GM23338 (cell line): ENCODE data around the gene NDP.
"Not testable (repeated sequence)": the region's sequence is repeated elsewhere in the genome, so short reads cannot be mapped to it uniquely, and the experiment has no call there.

ENCODE experiments used
- CREB1 ChIP-seq: fragments of 250-450 bp; sonication (Bioruptor Pico); IDR thresholded peaks from 2 replicates; pipeline ENCODE4 v1.5.0; 2020; ENCODE audit warnings: low read depth, mild to moderate bottlenecking, moderate library complexity
- EZH2 ChIP-seq: fragments of 200-600 bp; sonication (generic); IDR thresholded peaks from one replicate; pipeline ENCODE4 v1.8.0; 2017; ENCODE audit warnings: antibody characterized with exemption, mild to moderate bottlenecking, low read depth; ENCODE audit not compliant: unreplicated experiment
- EZH2phosphoT487 ChIP-seq: fragments of 200-600 bp; sonication (generic); IDR thresholded peaks from one replicate; pipeline ENCODE4 v1.8.1; 2018; ENCODE audit warnings: antibody characterized with exemption; ENCODE audit not compliant: unreplicated experiment
- JUNB ChIP-seq: IDR thresholded peaks from one replicate; pipeline ENCODE4 v1.6.1; 2016; ENCODE audit warnings: antibody characterized with exemption; ENCODE audit not compliant: unreplicated experiment
- POLR2AphosphoS5 ChIP-seq: IDR thresholded peaks from 2 replicates; pipeline ENCODE4 v1.6.1; 2016; ENCODE audit warnings: antibody characterized with exemption, low read depth
- STAT1 ChIP-seq: IDR thresholded peaks from one replicate; pipeline ENCODE4 v1.6.1; 2016; ENCODE audit warnings: antibody characterized with exemption; ENCODE audit not compliant: unreplicated experiment
- ZNF114 ChIP-seq: fragments of 250-450 bp; sonication (Bioruptor Pico); IDR thresholded peaks from 2 replicates; pipeline ENCODE4 v1.5.0; 2020; ENCODE audit warnings: mild to moderate bottlenecking, moderate library complexity
- ZNF331 ChIP-seq: fragments of 250-450 bp; sonication (Bioruptor Pico); IDR thresholded peaks from 2 replicates; pipeline ENCODE4 v1.5.0; 2020; ENCODE audit warnings: low read depth, mild to moderate bottlenecking, moderate library complexity
- TF ChIP-seq, protein P1 (sequence below), 2 experiments: fragments of 200-600 bp in 1 of 2; sonication (generic) in 1 of 2; conservative IDR thresholded peaks; 2 replicates each; pipeline versions ENCODE4 v1.5.1 to v1.6.1; 2016 to 2017; ENCODE audit warnings: antibody characterized with exemption in 2 of 2, low read depth in 2 of 2, mild to moderate bottlenecking in 2 of 2, moderate library complexity in 1 of 2
- TF ChIP-seq, protein P2 (sequence below): IDR thresholded peaks from one replicate; pipeline ENCODE4 v1.6.1; 2018; ENCODE audit warnings: antibody characterized with exemption; ENCODE audit not compliant: unreplicated experiment
- TF ChIP-seq, protein P3 (sequence below): fragments of 250-450 bp; sonication (Bioruptor Pico); IDR thresholded peaks from 2 replicates; pipeline ENCODE4 v1.5.0; 2020; ENCODE audit warnings: mild to moderate bottlenecking, moderate library complexity

DNA sequence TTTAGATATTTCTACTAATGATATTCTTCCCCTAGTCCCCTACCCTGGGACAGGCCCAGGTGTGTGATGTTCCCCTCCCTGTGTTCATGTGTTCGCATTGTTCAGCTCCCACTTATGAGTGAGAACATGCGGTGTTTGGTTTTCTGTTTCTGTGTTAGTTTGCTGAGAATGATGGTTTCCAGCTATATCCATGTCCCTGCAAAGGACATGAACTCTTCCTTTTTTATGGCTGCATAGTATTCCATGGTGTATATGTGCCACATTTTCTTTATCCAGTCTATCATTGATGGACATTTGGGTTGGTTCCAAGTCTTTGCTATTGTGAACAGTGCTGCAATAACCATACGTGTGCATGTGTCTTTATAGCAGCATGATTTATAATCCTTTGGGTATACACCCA is 51.2 kb downstream of the NDP start:
- not testable (repeated sequence) for TF ChIP-seq JUNB; EZH2phosphoT487; CREB1 (CRISPR knock-in tag); POLR2AphosphoS5; EZH2; ZNF331 (CRISPR knock-in tag); ZNF114 (CRISPR knock-in tag); STAT1
- TF ChIP-seq, protein P1, sequence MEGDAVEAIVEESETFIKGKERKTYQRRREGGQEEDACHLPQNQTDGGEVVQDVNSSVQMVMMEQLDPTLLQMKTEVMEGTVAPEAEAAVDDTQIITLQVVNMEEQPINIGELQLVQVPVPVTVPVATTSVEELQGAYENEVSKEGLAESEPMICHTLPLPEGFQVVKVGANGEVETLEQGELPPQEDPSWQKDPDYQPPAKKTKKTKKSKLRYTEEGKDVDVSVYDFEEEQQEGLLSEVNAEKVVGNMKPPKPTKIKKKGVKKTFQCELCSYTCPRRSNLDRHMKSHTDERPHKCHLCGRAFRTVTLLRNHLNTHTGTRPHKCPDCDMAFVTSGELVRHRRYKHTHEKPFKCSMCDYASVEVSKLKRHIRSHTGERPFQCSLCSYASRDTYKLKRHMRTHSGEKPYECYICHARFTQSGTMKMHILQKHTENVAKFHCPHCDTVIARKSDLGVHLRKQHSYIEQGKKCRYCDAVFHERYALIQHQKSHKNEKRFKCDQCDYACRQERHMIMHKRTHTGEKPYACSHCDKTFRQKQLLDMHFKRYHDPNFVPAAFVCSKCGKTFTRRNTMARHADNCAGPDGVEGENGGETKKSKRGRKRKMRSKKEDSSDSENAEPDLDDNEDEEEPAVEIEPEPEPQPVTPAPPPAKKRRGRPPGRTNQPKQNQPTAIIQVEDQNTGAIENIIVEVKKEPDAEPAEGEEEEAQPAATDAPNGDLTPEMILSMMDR (conservative IDR thresholded peaks at IDR 0.05; ENCODE audit: low read depth in 2 of 2): not testable (repeated sequence)
- TF ChIP-seq, protein P2, sequence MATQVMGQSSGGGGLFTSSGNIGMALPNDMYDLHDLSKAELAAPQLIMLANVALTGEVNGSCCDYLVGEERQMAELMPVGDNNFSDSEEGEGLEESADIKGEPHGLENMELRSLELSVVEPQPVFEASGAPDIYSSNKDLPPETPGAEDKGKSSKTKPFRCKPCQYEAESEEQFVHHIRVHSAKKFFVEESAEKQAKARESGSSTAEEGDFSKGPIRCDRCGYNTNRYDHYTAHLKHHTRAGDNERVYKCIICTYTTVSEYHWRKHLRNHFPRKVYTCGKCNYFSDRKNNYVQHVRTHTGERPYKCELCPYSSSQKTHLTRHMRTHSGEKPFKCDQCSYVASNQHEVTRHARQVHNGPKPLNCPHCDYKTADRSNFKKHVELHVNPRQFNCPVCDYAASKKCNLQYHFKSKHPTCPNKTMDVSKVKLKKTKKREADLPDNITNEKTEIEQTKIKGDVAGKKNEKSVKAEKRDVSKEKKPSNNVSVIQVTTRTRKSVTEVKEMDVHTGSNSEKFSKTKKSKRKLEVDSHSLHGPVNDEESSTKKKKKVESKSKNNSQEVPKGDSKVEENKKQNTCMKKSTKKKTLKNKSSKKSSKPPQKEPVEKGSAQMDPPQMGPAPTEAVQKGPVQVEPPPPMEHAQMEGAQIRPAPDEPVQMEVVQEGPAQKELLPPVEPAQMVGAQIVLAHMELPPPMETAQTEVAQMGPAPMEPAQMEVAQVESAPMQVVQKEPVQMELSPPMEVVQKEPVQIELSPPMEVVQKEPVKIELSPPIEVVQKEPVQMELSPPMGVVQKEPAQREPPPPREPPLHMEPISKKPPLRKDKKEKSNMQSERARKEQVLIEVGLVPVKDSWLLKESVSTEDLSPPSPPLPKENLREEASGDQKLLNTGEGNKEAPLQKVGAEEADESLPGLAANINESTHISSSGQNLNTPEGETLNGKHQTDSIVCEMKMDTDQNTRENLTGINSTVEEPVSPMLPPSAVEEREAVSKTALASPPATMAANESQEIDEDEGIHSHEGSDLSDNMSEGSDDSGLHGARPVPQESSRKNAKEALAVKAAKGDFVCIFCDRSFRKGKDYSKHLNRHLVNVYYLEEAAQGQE: not testable (repeated sequence)
- TF ChIP-seq, protein P3, sequence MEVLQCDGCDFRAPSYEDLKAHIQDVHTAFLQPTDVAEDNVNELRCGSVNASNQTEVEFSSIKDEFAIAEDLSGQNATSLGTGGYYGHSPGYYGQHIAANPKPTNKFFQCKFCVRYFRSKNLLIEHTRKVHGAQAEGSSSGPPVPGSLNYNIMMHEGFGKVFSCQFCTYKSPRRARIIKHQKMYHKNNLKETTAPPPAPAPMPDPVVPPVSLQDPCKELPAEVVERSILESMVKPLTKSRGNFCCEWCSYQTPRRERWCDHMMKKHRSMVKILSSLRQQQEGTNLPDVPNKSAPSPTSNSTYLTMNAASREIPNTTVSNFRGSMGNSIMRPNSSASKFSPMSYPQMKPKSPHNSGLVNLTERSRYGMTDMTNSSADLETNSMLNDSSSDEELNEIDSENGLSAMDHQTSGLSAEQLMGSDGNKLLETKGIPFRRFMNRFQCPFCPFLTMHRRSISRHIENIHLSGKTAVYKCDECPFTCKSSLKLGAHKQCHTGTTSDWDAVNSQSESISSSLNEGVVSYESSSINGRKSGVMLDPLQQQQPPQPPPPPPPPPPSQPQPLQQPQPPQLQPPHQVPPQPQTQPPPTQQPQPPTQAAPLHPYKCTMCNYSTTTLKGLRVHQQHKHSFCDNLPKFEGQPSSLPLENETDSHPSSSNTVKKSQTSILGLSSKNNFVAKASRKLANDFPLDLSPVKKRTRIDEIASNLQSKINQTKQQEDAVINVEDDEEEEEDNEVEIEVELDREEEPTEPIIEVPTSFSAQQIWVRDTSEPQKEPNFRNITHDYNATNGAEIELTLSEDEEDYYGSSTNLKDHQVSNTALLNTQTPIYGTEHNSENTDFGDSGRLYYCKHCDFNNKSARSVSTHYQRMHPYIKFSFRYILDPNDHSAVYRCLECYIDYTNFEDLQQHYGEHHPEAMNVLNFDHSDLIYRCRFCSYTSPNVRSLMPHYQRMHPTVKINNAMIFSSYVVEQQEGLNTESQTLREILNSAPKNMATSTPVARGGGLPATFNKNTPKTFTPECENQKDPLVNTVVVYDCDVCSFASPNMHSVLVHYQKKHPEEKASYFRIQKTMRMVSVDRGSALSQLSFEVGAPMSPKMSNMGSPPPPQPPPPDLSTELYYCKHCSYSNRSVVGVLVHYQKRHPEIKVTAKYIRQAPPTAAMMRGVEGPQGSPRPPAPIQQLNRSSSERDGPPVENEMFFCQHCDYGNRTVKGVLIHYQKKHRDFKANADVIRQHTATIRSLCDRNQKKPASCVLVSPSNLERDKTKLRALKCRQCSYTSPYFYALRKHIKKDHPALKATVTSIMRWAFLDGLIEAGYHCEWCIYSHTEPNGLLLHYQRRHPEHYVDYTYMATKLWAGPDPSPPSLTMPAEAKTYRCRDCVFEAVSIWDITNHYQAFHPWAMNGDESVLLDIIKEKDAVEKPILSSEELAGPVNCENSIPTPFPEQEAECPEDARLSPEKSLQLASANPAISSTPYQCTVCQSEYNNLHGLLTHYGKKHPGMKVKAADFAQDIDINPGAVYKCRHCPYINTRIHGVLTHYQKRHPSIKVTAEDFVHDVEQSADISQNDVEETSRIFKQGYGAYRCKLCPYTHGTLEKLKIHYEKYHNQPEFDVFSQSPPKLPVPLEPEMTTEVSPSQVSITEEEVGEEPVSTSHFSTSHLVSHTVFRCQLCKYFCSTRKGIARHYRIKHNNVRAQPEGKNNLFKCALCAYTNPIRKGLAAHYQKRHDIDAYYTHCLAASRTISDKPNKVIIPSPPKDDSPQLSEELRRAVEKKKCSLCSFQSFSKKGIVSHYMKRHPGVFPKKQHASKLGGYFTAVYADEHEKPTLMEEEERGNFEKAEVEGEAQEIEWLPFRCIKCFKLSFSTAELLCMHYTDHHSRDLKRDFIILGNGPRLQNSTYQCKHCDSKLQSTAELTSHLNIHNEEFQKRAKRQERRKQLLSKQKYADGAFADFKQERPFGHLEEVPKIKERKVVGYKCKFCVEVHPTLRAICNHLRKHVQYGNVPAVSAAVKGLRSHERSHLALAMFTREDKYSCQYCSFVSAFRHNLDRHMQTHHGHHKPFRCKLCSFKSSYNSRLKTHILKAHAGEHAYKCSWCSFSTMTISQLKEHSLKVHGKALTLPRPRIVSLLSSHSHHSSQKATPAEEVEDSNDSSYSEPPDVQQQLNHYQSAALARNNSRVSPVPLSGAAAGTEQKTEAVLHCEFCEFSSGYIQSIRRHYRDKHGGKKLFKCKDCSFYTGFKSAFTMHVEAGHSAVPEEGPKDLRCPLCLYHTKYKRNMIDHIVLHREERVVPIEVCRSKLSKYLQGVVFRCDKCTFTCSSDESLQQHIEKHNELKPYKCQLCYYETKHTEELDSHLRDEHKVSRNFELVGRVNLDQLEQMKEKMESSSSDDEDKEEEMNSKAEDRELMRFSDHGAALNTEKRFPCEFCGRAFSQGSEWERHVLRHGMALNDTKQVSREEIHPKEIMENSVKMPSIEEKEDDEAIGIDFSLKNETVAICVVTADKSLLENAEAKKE (CRISPR knock-in tag): not testable (repeated sequence)
